ENCODE data around the gene BABAM2. TPM values are rescaled to one million over a fixed set of nuclear protein-coding genes. Genes with fewer than 3 reads are reported as not detected.

BABAM2 gene
- total RNA-seq, 2 experiments from 2014 or later, result 19.7 to 33.2 TPM

- Histone ChIP-seq H3K4me1 (ENCODE audit: insufficient read depth, low read length, poor library complexity, severe bottlenecking) (no peaks in the 10 kb centered on the region), H3K27ac (ENCODE audit: low read depth, low read length, poor library complexity, severe bottlenecking) (no peak overlapping the region), H3K4me3 (ENCODE audit: low read depth, low read length, poor library complexity, severe bottlenecking) (no peak overlapping the region), H2AFZ (ENCODE audit: low read length) (no peak overlapping the region), H4K20me1 (ENCODE audit: insufficient read depth, low read length) (no peaks in the 10 kb centered on the region), H3K36me3 (ENCODE audit: insufficient read depth, low read length) (no peaks in the 10 kb centered on the region), H3K4me2 (ENCODE audit: low read length) (no peak overlapping the region), H3K9me2 (ENCODE audit: insufficient read depth, low read length) (no peaks in the 10 kb centered on the region), H3K79me2 (ENCODE audit: insufficient read depth, low read depth, low read length) (no peaks in the 10 kb centered on the region), H3K9me3 (ENCODE audit: low read length) (no peaks in the 10 kb centered on the region)
- CTCF ChIA-PET (ENCODE audit: unreplicated experiment), result no interaction called here
- POLR2A ChIA-PET, result interaction anchor here (0.5 to 1.2 kb wide), 2 partner anchors 9 to 11 kb away, joined by 3 to 4 read pairs; no protein-coding TSS in a partner anchor
- TF ChIP-seq, protein P1, sequence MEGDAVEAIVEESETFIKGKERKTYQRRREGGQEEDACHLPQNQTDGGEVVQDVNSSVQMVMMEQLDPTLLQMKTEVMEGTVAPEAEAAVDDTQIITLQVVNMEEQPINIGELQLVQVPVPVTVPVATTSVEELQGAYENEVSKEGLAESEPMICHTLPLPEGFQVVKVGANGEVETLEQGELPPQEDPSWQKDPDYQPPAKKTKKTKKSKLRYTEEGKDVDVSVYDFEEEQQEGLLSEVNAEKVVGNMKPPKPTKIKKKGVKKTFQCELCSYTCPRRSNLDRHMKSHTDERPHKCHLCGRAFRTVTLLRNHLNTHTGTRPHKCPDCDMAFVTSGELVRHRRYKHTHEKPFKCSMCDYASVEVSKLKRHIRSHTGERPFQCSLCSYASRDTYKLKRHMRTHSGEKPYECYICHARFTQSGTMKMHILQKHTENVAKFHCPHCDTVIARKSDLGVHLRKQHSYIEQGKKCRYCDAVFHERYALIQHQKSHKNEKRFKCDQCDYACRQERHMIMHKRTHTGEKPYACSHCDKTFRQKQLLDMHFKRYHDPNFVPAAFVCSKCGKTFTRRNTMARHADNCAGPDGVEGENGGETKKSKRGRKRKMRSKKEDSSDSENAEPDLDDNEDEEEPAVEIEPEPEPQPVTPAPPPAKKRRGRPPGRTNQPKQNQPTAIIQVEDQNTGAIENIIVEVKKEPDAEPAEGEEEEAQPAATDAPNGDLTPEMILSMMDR (conservative IDR thresholded peaks at IDR 0.05; ENCODE audit: low read length), result no peak
- no peak for TF ChIP-seq EZH2phosphoT487 (IDR thresholded peaks at IDR 0.05; ENCODE audit: borderline replicate concordance, low read depth, low read length)
- DNase-seq (ENCODE audit: low spot score), result no peak
- no TSS peak for BruUV-seq (replicated peaks)
- intact Hi-C loops (cut with micrococcal nuclease; ENCODE audit: unreplicated experiment), result no loop called here
These were observed 348.7 kb downstream of the BABAM2 start for GRCh38 chr2:28239207-28239606.

DNA sequence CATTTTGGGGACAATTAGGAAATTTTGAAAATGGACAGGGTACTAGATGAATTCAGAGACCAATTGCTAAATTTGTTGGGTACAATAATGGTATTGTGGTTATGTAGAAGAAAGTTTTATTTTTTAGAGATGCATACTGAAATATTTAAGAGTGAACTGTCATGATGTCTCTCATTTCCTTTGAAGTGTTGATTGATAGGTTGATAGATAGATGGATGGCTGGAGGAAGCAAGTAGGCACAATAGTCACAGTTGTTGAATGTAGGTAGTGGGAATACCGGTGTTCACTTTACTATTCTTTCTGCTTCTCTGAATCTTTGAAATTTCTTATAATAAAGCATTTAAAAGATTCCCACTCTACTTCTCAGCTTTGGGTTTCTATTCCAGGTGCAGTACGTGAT lies 350.4 kb downstream of the BABAM2 start:
- Histone ChIP-seq H3K79me2 (ENCODE audit: insufficient read depth, low read depth, low read length) (no peaks in the 10 kb centered on the region), H4K20me1 (ENCODE audit: insufficient read depth, low read length) (no peaks in the 10 kb centered on the region), H3K4me1 (ENCODE audit: insufficient read depth, low read length, poor library complexity, severe bottlenecking) (no peaks in the 10 kb centered on the region), H3K36me3 (ENCODE audit: insufficient read depth, low read length) (no peaks in the 10 kb centered on the region), H3K9me3 (ENCODE audit: low read length) (no peaks in the 10 kb centered on the region), H3K9me2 (ENCODE audit: insufficient read depth, low read length) (no peaks in the 10 kb centered on the region), H3K4me2 (ENCODE audit: low read length) (no peak overlapping the region), H3K27ac (ENCODE audit: low read depth, low read length, poor library complexity, severe bottlenecking) (no peak overlapping the region), H3K4me3 (ENCODE audit: low read depth, low read length, poor library complexity, severe bottlenecking) (no peak overlapping the region), H2AFZ (ENCODE audit: low read length) (no peak overlapping the region)
- intact Hi-C loops (cut with micrococcal nuclease; ENCODE audit: unreplicated experiment), result no loop called here
- no peak for DNase-seq (ENCODE audit: low spot score)
- ChIA-PET POLR2A (no interaction called here), CTCF (ENCODE audit: unreplicated experiment) (no interaction called here)
- TF ChIP-seq EZH2phosphoT487 (IDR thresholded peaks at IDR 0.05; ENCODE audit: borderline replicate concordance, low read depth, low read length), result no peak
- TF ChIP-seq, protein P1 (conservative IDR thresholded peaks at IDR 0.05; ENCODE audit: low read length), result no peak
- BruUV-seq (replicated peaks), result no TSS peak

DNA sequence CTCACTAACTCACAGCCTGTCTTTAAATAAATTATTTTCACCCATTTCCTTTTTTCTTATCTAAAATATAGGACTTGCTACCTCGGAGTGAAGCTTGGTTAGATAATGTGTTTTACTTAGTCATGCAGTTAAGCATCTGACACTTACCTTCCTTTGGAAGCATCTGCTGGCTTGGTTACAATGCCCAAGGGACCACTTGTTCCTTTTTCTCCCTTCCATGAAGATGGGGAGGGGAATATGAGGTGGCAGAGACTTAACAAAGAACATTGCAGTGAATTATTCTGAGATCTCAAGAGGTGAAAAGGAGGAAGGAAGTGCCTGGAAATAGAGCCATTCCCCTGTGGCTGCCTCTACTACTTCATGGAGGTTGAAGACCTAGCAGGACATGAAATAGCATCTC lies 356.8 kb downstream of the BABAM2 start:
- TF ChIP-seq EZH2phosphoT487 (IDR thresholded peaks at IDR 0.05; ENCODE audit: borderline replicate concordance, low read depth, low read length), result no peak
- TF ChIP-seq, protein P1 (conservative IDR thresholded peaks at IDR 0.05; ENCODE audit: low read length), result no peak
- H3K4me3 ChIP-seq (ENCODE audit: low read depth, low read length, poor library complexity, severe bottlenecking), result no peak overlapping the region
- H3K36me3 ChIP-seq (ENCODE audit: insufficient read depth, low read length), result no peaks in the 10 kb centered on the region
- no TSS peak for BruUV-seq (replicated peaks)
- no peaks in the 10 kb centered on the region for H3K79me2 ChIP-seq (ENCODE audit: insufficient read depth, low read depth, low read length)
- no peaks in the 10 kb centered on the region for H4K20me1 ChIP-seq (ENCODE audit: insufficient read depth, low read length)
- H3K4me1 ChIP-seq (ENCODE audit: insufficient read depth, low read length, poor library complexity, severe bottlenecking), result no peaks in the 10 kb centered on the region
- H3K27ac ChIP-seq (ENCODE audit: low read depth, low read length, poor library complexity, severe bottlenecking), result no peak overlapping the region
- POLR2A ChIA-PET, result interaction anchor here (0.6 to 1.5 kb wide), 5 partner anchors 8 to 1343 kb away, joined by 3 to 5 read pairs (median 3); no protein-coding TSS in a partner anchor
- CTCF ChIA-PET (ENCODE audit: unreplicated experiment), result no interaction called here
- no peaks in the 10 kb centered on the region for H3K9me3 ChIP-seq (ENCODE audit: low read length)
- H2AFZ ChIP-seq (ENCODE audit: low read length), result no peak overlapping the region
- intact Hi-C loops (cut with micrococcal nuclease; ENCODE audit: unreplicated experiment), result no loop called here
- DNase-seq (ENCODE audit: low spot score), result no peak
- H3K4me2 ChIP-seq (ENCODE audit: low read length), result no peak overlapping the region
- H3K9me2 ChIP-seq (ENCODE audit: insufficient read depth, low read length), result no peaks in the 10 kb centered on the region
